OCI-LY7 (cell line): ENCODE results near the gene ATG10.

Source experiments
- CTCF ChIP-seq: fragments of 200-600 bp; sonication (generic); conservative IDR thresholded peaks from 2 replicates; pipeline ENCODE4 v1.5.1; 2014; ENCODE audit warnings: mild to moderate bottlenecking, antibody characterized with exemption, low read length, moderate library complexity, mixed read lengths
- EZH2phosphoT487 ChIP-seq: fragments of 200-600 bp; sonication (generic); IDR thresholded peaks from 2 replicates; pipeline ENCODE4 v1.6.1; 2018; ENCODE audit warnings: low read depth, borderline replicate concordance, mild to moderate bottlenecking, mixed run types, antibody characterized with exemption, low read length, moderate library complexity, mixed read lengths

- TF ChIP-seq CTCF (no peak), EZH2phosphoT487 (no peak)
Measured at GRCh38 chr5:81949462-81949861, 22.4 kb upstream of the ATG10 start.
